MM.1S (cell line): ENCODE measurements around the gene ADAMTS12.

Experiments
- DNase-seq: peaks from one replicate; pipeline ENCODE4 v3.0.0-alpha.2; 2015
- H2AFZ ChIP-seq: fragments of 300-600 bp; sonication (generic); 2 replicates; pipeline ENCODE4 v1.6.0; 2016; ENCODE audit warnings: antibody characterized with exemption, low read length
- H3F3A ChIP-seq: fragments of 300-600 bp; sonication (generic); 2 replicates; pipeline ENCODE4 v1.6.1; 2016; ENCODE audit warnings: mild to moderate bottlenecking, antibody characterized with exemption, low read length, moderate library complexity, mixed read lengths; ENCODE audit not compliant: insufficient read depth
- H3K27ac ChIP-seq: fragments of 300-600 bp; sonication (generic); 2 replicates; pipeline ENCODE4 v1.5.1; 2016; ENCODE audit warnings: mild to moderate bottlenecking, low read length
- H3K27me3 ChIP-seq: fragments of 300-600 bp; sonication (generic); replicated peaks from 2 replicates; pipeline ENCODE4 v1.6.0; 2016; ENCODE audit warnings: low read length; ENCODE audit not compliant: insufficient read depth
- H3K36me3 ChIP-seq: fragments of 300-600 bp; sonication (generic); replicated peaks from 2 replicates; pipeline ENCODE4 v1.6.1; 2016; ENCODE audit warnings: mild to moderate bottlenecking, low read length, mixed read lengths; ENCODE audit not compliant: insufficient read depth
- H3K4me1 ChIP-seq: fragments of 300-600 bp; sonication (generic); 2 replicates; pipeline ENCODE4 v1.6.1; 2016; ENCODE audit warnings: low read length, mixed read lengths
- H3K4me2 ChIP-seq: fragments of 300-600 bp; sonication (generic); 2 replicates; pipeline ENCODE4 v1.6.0; 2016; ENCODE audit warnings: low read depth, low read length
- H3K4me3 ChIP-seq: fragments of 300-600 bp; sonication (generic); 2 replicates; pipeline ENCODE4 v1.5.1; 2016; ENCODE audit warnings: low read length, mixed read lengths
- H3K79me2 ChIP-seq: fragments of 300-600 bp; sonication (generic); 2 replicates; pipeline ENCODE4 v1.6.1; 2016; ENCODE audit warnings: mixed run types, low read length, mixed read lengths
- H3K9ac ChIP-seq: fragments of 300-600 bp; sonication (generic); 2 replicates; pipeline ENCODE4 v1.6.1; 2016; ENCODE audit warnings: low read length, mixed read lengths
- H3K9me2 ChIP-seq: fragments of 300-600 bp; sonication (generic); replicated peaks from 2 replicates; pipeline ENCODE4 v1.6.1; 2016; ENCODE audit warnings: mild to moderate bottlenecking, low read length, mixed read lengths; ENCODE audit not compliant: insufficient read depth
- H3K9me3 ChIP-seq: fragments of 300-600 bp; sonication (generic); replicated peaks from 2 replicates; pipeline ENCODE4 v1.6.1; 2016; ENCODE audit warnings: mild to moderate bottlenecking, low read length, mixed read lengths; ENCODE audit not compliant: insufficient read depth
- H4K20me1 ChIP-seq: fragments of 300-600 bp; sonication (generic); 2 replicates; pipeline ENCODE4 v1.6.1; 2016; ENCODE audit warnings: mild to moderate bottlenecking, low read length, moderate library complexity, mixed read lengths; ENCODE audit not compliant: insufficient read depth
- EZH2 ChIP-seq: fragments of 300-600 bp; sonication (generic); optimal IDR thresholded peaks from 2 replicates; pipeline ENCODE3; 2017; ENCODE audit warnings: low read depth, mild to moderate bottlenecking, antibody characterized with exemption, low read length, mixed read lengths
- EZH2phosphoT487 ChIP-seq: fragments of 300-600 bp; sonication (generic); IDR thresholded peaks from 2 replicates; pipeline ENCODE4 v1.6.1; 2018; ENCODE audit warnings: antibody characterized with exemption, low read length
- TF ChIP-seq, protein P1 (sequence below): fragments of 300-600 bp; sonication (generic); IDR thresholded peaks from 2 replicates; pipeline ENCODE4 v1.5.1; 2016; ENCODE audit warnings: antibody characterized with exemption, low read length, mixed read lengths

ADAMTS12 gene

DNA sequence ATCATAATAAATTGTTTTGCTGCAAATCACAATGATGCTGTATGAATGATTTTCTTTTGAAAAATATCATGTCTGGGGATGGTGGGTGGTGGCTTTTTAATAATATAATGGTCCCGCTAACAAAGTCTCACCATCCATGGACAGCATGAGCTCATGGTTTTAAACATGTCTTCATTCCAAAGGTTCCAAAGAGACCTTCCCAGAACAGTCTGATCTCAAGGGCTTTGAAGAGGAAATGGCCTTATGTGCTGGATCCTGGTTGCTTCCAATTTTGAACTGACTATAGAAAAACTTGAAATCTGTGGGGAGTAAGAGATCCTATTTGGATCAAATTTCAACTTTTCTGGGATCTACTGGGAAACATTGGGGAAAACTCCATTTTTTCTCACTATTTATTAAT, 121.8 kb downstream of the ADAMTS12 start:
- TF ChIP-seq, protein P1, sequence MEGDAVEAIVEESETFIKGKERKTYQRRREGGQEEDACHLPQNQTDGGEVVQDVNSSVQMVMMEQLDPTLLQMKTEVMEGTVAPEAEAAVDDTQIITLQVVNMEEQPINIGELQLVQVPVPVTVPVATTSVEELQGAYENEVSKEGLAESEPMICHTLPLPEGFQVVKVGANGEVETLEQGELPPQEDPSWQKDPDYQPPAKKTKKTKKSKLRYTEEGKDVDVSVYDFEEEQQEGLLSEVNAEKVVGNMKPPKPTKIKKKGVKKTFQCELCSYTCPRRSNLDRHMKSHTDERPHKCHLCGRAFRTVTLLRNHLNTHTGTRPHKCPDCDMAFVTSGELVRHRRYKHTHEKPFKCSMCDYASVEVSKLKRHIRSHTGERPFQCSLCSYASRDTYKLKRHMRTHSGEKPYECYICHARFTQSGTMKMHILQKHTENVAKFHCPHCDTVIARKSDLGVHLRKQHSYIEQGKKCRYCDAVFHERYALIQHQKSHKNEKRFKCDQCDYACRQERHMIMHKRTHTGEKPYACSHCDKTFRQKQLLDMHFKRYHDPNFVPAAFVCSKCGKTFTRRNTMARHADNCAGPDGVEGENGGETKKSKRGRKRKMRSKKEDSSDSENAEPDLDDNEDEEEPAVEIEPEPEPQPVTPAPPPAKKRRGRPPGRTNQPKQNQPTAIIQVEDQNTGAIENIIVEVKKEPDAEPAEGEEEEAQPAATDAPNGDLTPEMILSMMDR: no peak
- TF ChIP-seq EZH2phosphoT487 (no peak), EZH2 (no peak)
- Histone ChIP-seq H3F3A (no peaks in the 10 kb centered on the region), H3K79me2 (no peaks in the 10 kb centered on the region), H3K9ac (no peak overlapping the region), H3K27ac (no peak overlapping the region), H3K27me3 (no peaks in the 10 kb centered on the region), H3K9me3 (no peaks in the 10 kb centered on the region), H2AFZ (no peak overlapping the region), H4K20me1 (no peaks in the 10 kb centered on the region), H3K9me2 (no peaks in the 10 kb centered on the region), H3K4me3 (no peak overlapping the region), H3K36me3 (no peaks in the 10 kb centered on the region), H3K4me2 (no peak overlapping the region), H3K4me1 (no peaks in the 10 kb centered on the region)
- no peak for DNase-seq

DNA sequence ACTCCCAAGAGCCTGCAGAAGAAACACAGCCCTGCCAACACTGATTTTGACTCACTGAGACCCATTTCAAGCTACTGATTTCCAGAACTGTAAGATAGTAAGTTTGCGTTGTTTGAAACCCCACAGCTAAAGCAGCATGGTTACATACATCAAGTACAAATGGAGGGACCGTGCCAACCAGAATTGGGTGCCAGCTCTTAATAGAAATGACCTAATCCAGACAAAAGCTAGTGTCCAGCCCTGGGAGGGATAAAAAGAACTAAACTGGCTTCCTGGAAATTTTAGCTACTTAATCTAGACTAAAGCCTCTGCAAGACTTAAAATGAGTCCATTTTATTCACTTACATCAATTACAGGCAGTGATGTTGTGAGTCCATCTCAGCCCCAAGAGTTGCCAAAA, 122.6 kb downstream of the ADAMTS12 start:
- Histone ChIP-seq H3K9me3 (no peaks in the 10 kb centered on the region), H3K27ac (no peak overlapping the region), H2AFZ (no peak overlapping the region), H3K9me2 (no peaks in the 10 kb centered on the region), H3K27me3 (no peaks in the 10 kb centered on the region), H3K9ac (no peak overlapping the region), H3K4me2 (no peak overlapping the region), H4K20me1 (no peaks in the 10 kb centered on the region), H3K36me3 (no peaks in the 10 kb centered on the region), H3K4me3 (no peak overlapping the region), H3K79me2 (no peaks in the 10 kb centered on the region), H3F3A (no peaks in the 10 kb centered on the region), H3K4me1 (no peaks in the 10 kb centered on the region)
- no peak for DNase-seq
- TF ChIP-seq, protein P1: no peak
- TF ChIP-seq EZH2: no peak
- no peak for TF ChIP-seq EZH2phosphoT487

DNA sequence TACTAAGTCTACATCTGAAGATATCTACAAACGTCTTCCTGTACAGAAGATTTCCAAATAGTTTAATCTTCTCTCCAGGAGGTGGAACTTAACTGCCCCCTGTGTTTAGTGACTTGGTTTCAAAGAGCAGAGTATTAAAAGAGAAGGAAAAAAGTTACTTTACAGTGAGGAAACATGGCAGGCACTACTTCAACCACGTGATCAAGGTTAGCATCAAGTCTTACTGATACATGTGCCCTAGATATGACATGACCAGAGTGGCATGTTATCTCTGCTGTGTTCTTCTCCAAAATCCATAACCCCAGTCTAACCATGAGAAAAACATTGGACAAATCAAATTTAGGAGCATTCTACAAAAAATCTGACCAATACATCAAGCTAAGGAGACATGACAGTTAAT, 125.8 kb downstream of the ADAMTS12 start:
- H4K20me1 ChIP-seq: no peaks in the 10 kb centered on the region
- no peaks in the 10 kb centered on the region for H3F3A ChIP-seq
- H2AFZ ChIP-seq: no peak overlapping the region

More for the DNA sequence above, 125.8 kb downstream of the ADAMTS12 start:
- H3K27me3 ChIP-seq: no peaks in the 10 kb centered on the region
- H3K4me2 ChIP-seq: no peak overlapping the region
- H3K4me1 ChIP-seq: no peaks in the 10 kb centered on the region
- TF ChIP-seq EZH2: no peak
- TF ChIP-seq EZH2phosphoT487: no peak
- TF ChIP-seq, protein P1: no peak
- no peaks in the 10 kb centered on the region for H3K9me3 ChIP-seq
- H3K36me3 ChIP-seq: no peaks in the 10 kb centered on the region
- H3K4me3 ChIP-seq: no peak overlapping the region
- DNase-seq: no peak
- H3K9me2 ChIP-seq: no peaks in the 10 kb centered on the region
- no peak overlapping the region for H3K27ac ChIP-seq
- H3K79me2 ChIP-seq: no peaks in the 10 kb centered on the region
- no peak overlapping the region for H3K9ac ChIP-seq
